HG03045 (cell line): ENCODE measurements around the gene SH3BP1.
"Not testable (repeated sequence)": the region's sequence is repeated elsewhere in the genome, so short reads cannot be mapped to it uniquely, and the experiment has no call there.

ENCODE experiments used
- ATAC-seq: cut with Tn5 transposase; IDR thresholded peaks from one replicate; pipeline ENCODE4 v1.9.1; 2021; ENCODE audit warnings: mild to moderate bottlenecking, moderate library complexity; ENCODE audit not compliant: unreplicated experiment

Gene SH3BP1

GRCh38 chr22:37675930-37676735 lies 36.7 kb downstream of the SH3BP1 start:
- no peak for ATAC-seq

DNA sequence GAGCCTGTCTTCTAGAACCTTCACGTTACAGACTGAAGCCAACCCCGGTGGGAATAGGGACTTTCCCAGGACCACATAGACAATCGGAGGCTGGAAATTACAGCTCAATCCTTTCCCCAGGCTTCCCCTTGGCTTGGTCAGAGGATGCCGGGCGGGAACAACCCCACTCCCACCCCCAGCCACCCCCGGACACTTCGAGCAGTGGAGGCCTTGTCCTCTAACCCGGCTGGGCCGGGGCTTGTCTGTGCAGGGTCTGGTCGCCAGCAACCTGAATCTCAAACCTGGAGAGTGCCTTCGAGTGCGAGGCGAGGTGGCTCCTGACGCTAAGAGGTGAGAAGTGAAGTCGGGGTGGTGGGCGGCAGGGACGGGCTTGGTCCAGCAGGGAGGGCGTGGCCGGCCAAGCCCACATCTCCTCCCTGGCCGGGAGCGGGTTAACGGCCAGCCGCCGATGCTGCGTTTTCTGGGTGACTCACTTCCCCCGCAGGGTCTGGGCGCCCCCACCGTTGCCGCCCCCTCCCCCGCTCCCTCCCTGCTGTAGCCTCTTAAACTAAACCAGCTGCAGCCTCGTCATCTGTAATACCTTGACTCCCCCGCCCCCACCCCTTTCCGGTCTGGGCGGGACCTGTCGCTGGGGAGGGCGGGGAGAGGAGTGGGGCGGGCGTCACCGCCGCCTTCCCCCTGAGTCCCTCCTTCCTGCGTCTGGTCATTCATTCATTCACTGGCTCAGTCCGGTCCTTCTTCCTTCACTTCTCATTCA lies 37.4 kb downstream of the SH3BP1 start:
- ATAC-seq, result peak; percentile 43

DNA sequence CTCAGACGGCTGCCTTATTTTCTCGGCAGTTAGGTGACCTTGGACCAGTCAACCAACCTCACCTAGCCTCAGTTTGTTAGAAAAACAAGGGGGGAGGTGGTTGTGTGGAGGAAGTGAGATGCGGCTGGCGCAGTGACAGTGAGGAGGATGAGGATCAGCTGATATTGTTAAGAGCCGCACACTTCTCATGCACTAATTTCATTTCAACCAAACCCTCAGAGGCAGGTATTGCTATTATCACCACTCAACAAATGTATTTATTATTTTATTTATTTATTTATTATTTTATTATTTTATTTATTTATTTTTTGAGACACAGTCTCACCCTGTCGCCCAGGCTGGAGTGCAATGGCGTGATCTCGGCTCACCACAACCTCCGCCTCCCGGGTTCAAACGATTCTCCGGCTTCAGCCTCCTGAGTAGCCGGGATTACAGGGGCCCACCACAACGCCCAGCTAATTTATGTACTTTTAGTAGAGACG lies 38.1 kb downstream of the SH3BP1 start:
- ATAC-seq, result no peak

DNA sequence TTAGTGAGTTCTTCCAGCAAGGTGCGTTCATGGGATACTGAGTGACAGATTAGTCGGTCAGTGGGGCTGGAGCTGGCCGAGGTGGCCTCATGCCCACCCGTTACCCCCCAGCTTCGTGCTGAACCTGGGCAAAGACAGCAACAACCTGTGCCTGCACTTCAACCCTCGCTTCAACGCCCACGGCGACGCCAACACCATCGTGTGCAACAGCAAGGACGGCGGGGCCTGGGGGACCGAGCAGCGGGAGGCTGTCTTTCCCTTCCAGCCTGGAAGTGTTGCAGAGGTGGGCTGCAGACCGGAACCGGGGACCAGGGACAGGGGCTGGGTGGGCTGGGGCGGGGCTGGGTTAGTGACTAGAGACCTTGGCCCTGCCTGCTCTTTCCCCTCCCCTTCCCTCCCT lies 38.9 kb downstream of the SH3BP1 start:
- no peak for ATAC-seq

GRCh38 chr22:37679670-37680069 lies 40.2 kb downstream of the SH3BP1 start:
- no peak for ATAC-seq

- no peak for ATAC-seq
Observed at GRCh38 chr22:37680191-37680851, 40.9 kb downstream of the SH3BP1 start.

- no peak for ATAC-seq
Observed at GRCh38 chr22:37681001-37681424, 41.5 kb downstream of the SH3BP1 start.

GRCh38 chr22:37681556-37682049 lies 42.1 kb downstream of the SH3BP1 start:
- no peak for ATAC-seq

GRCh38 chr22:37684803-37685615 lies 45.5 kb downstream of the SH3BP1 start:
- ATAC-seq, result no peak

GRCh38 chr22:37686002-37686982 lies 46.8 kb downstream of the SH3BP1 start, which contains the start of gene NOL12:
NOL12 (plus strand) TSS chr22:37686343; CDS start chr22:37686393, 50 bp downstream.
- peak; percentile 64 for ATAC-seq

- no peak for ATAC-seq
Observed at GRCh38 chr22:37690407-37690806, 50.9 kb downstream of the SH3BP1 start.

GRCh38 chr22:37690901-37691504 lies 51.5 kb downstream of the SH3BP1 start:
- no peak for ATAC-seq

GRCh38 chr22:37692627-37693285 lies 53.3 kb downstream of the SH3BP1 start:
- ATAC-seq, result no peak

- not testable (repeated sequence) for ATAC-seq
Observed at GRCh38 chr22:37694131-37694530, 54.7 kb downstream of the SH3BP1 start.

- ATAC-seq, result not testable (repeated sequence)
Observed at GRCh38 chr22:37696260-37696656, 56.8 kb downstream of the SH3BP1 start.

DNA sequence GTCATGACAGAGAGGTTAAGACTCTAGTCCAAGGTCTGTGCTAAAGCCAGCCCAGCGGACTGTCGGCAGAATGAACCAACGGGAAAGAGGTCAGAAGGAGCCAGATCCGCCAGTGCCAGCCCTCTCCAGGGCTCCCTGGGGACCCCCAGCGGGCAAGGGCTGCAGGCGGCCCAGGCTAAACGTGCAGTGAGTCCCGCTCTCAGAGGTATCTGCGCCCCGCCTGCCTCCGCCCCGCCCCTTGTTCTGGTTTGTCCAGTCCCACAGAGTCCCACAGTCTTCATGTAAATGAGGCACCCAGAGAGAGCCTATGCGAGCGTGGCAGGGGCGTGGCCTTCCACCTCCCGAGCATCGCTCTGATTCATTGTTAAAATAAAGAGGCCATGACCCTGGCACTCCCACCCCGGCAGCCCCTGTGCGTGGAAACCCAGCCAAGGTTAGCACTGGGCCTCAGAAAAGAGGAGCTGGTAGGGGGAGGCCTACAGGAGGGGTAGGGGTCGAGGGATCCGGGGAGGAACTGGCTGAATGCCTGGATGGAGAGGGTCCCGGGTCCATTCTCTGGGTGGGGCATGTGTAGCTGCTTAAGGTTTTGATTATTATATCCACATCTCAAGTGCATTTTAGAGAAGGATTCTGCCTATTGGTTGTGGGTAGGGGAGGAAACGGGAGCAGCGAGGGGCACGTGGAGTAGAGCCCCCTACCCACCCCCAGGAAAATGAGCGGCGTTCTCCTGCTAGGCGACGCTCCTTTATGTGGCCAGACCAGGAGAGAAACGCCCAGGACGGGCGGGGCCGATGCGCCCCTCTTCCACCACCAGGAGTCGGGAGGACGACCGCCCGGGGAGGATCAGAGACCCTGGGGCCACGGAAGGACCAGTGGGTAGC lies 57.4 kb downstream of the SH3BP1 start, which contains the start of gene TRIOBP:
TSS of gene TRIOBP (plus strand) at position 392 of the 881 bp plus-strand sequence. CDS start 4,318 bp downstream, outside the sequence.
- ATAC-seq, result peak; percentile 78

- ATAC-seq, result no peak
Observed at GRCh38 chr22:37697538-37697835, 58.0 kb downstream of the SH3BP1 start.
